ENCODE data around the gene GTF3A.
A peak's percentile ranks its signal among the peaks of the same experiment; 100 is the strongest.

The GTF3A gene

DNA sequence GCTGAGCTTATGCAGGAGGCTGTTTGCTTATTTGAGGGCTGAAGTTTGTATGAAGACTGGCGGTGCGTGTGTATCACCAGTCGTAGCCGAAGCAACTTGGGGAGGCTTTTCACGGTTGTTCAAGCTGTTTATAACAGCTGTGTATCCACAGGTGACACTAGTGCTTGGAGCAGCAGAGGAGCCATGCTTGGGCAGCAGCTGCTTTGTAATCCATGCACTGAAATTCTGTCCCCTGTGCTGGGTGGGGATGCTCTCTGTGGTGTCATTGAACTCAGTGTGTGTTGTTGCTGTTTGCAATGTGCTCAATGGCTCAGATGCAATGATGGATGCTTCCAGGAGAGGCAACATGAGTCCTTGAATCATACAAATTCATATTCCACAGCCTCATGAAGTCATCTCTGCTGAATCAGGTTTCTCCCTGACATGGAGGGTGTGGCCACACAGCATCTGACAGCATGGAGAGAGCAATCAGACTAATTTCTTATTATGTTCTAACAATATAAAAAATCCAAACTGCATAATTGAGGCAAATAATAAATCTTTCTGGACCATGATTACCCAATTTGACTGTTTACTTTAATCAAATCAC is 18.8 kb upstream of the GTF3A start:
- no peak for DNase-seq (ENCODE audit: low read depth in 2 of 2)

DNA sequence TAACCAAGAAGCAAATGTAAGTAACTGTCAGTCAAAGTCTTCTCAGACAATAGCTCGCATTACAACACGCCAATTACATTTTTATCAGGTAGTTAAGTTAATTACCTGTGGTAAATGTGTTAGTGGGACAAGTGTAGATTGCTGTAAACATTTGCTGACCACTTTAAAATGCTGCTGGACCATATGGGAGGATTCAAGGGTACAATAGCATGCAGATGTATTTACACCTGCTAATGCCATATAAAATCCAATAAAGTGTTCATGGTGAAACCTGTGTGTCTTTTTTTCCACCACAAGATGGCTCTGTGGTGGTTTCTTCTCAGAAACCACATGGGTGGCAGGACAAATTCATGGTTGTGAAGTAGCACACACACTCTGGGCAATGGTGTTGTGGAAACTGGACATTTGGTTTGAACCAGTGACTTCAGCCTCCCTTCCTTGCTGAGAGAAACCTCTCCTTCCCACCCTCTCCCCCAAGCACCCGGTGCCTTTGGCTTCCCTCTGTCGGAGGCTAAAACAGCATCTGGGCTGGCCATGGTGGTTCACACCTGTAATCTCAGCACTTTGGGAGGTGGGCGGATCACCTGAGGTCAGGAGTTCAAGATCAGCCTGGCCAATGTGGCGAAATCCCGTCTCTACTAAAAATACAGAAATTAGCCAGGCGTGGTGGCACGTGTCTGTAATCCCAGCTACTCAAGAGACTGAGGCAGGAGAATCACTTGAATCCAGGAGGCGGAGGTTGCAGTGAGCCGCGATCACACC is 18.1 kb upstream of the GTF3A start:
- no peak for DNase-seq (ENCODE audit: low read depth in 2 of 2)

DNA sequence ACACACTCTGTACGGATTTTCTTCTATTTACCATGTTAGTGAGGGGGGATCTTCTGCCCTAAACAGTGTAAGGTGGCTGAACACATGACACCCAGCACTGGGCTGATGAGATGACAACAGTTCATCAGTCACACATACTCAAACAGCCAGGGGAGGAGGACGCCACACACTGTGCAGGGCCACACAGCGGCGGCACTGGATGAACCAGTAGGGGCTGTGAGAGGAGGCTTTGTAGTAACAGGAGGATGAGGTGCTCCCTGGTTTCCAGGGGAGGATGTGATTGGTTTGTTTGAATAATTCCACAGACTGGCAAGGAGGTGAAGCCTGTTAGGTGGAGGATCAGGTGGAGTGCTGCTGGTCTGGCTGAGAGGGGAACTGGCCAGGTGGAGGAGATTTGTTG is 16.3 kb upstream of the GTF3A start:
- no peak for DNase-seq (ENCODE audit: low read depth in 2 of 2)

DNA sequence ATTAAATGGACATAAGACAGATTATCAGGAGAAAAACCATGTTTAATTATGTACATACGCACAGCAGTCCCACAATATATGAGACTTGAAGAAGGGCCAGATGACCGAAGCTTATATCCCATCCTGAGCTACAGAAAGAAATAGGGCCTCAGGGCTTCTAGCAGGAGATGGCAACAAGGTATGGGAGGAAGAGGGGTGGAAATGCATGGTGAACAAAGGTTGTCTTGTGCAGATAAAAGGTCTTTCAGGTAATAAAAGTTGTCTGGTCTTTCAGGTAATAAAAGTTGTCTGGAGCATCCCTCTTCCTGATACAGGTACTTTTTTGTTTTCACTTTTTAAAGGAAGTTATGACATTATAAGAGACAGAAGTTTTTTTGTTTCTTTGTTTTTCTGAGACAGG is 15.4 kb upstream of the GTF3A start:
- DNase-seq (ENCODE audit: low read depth in 2 of 2) = no peak

DNA sequence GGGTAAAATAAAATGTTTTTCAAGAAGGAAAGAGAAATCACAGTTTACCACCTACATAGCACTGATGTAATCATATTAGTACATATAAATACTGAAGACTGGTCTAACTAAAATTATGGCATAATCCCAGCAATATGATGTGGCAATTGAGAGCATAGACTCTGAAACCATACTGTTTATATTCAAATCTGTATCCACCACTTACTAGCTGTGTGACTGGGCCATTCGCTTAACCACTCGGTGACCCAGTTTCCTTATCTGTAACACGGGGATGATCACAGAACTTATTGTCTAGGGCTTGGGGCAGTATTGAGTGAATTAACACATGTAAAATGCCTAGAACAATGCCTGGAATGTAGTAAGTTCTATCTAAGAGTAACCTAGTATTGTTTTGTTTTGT is 13.1 kb upstream of the GTF3A start:
- DNase-seq (ENCODE audit: low read depth in 2 of 2) = no peak

DNA sequence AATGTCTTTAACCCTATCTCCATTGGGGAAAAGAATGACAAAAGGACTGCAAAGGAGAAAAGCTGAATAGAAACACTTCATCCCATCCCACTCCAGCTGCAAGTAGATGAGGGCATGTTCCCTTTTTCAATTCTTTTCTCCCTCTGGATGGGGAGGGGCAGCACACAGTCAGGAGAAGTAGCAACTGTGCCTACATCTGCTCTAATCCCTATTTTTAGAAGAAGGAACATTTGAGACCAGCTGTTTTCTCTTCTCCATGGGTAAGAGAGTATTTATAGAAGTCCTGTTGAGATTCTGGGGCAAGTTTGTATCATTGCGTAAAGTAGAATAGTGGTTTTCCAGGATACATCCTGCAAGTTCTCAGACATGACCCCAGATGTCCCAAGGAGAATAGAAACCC is 9.3 kb upstream of the GTF3A start:
- no peak for DNase-seq (ENCODE audit: low read depth in 2 of 2)

DNA sequence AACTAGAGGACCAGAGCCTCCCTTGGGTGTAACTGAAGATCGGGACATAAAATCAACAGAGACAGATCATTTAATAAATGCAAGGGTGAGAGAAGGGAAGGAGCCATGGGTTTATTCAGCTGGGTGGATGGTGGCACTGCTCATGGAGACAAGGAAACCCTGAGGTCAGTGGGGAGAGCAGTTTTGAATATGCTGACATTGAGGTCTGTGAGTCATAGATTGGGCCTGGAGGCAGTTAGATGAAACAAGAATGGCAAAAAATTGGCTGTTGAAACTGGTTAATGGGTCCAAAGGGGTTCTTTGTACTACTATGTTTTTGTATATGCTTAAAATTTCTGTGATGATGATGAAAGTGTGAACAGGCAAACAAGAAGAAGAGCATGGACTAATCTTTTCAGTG is 5.1 kb upstream of the GTF3A start:
- no peak for DNase-seq (ENCODE audit: low read depth in 2 of 2)

DNA sequence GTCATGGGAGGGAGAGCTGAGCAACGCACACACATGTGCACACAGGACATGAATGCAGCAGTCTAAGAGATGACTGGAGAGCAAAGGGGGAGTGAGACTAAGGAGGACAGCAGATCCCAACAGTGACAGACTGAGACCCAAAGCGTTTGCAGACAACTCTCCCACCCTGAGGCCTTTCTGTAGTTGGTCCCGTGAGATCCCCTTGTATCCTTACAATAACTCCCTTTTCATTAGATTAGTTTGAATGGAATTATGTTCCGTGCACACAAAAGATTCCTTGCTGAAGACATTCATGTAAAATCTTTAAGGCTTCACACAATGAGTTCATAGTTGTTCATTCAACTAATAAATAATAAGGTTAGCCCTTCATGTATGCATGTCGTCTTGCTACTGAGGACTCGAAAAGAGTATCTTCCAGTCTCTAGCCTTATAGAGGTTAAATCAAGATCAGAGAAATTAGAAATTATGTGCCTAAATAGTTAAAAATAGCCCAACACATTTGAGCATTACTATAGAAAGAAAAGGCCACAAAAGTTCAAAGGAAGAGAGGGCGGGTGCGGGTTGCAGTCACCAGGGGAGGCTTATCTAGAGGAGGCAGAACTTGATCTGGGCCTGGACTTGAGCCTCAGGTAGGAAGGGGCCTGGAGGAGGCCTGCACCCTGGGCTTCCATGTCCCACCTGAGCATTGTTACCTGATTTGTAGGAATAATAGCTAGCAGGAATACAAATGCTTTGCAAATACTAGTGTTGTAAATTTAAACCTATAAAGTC is 3.1 kb upstream of the GTF3A start:
- DNase-seq (ENCODE audit: low read depth in 2 of 2) = no peak

DNA sequence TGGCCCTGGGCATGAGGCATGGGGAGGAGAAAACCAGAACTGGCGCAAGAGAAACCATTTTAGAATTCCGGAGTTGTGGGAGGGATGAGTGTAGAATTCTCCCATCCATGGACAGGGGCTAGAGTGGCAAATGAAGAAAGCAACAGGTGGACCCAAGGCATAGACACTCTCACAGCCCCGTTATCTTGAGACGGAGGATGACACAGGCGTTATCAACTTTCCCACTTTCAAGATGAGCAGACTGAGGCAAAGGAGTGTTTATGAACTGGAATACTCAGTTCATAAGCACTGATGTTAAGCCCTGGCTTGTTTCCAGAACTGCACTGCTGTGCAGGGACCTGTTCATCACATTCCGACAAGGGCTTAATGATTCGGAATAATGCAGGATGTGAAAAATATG is 1.1 kb upstream of the GTF3A start:
- no peak for DNase-seq (ENCODE audit: low read depth in 2 of 2)

DNA sequence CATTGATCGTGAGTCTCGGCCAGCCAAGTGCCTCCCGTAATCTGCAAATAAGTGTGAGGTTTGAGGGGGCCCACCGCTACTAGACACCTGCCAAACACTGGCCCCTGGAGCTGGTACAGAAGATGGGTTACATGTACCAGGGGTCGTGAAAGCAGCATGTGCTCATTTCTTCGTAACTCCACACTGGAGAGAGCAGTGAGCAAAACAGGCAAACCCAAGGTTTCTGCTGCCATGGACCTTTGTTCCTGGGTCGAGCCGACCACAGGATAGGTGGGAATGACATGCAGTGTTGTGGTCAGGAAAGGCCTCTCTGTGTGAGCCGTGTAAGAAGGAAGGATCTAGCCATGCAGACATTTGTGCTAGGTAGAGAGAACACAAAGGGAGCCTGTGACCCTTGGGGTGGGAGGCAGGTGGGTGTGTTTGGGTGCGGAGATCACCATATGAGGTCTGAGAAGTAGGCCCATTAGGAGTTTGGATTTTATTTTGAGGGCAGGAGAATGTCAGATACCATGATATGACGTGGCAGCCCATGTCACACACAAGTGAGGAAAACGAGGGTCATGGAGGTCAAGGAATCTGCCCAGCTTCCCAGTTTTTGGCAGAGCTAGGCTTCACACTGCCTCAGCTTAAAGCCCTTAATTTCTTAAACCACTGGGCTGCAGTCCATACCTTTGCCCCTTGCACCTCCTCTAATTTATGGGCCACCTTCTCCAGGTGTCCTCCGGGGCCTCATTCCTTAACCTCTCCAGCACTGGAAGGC is 919 bp downstream of the GTF3A start:
- DNase-seq (ENCODE audit: low read depth in 2 of 2) = no peak

DNA sequence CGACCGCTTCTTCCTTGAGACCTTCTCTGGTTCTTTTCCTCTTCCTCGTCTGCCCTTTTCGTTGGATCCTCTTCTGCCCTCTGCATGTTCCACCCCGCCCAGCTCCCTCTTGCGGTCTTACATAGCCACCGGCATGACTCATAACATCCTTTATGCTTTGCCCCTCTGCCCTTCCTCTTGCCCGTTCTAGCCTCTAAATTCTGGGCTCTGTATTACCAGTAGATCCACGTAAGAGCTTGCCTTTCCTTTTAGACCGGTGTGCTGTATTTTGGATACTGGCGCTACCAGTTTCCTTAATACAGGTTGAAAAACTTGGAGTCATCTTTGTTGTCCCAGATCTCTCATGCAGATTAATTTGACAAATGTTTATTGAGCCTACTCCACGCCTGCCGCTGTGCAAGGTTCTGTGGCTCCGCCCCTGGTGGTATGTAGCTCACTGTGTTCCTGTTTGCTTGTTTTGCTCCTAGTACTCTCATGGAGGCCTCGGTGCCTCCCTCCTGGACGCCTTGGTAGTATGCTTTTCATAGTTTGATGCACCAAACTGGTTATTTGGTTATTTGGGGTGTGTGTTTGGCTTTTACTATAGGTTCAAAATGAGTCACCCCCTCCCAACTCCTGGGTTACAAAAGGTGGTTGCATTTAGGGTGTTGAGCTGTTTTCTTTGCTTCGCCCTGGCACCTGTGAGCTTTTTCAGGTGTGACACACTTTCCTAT is 1.7 kb downstream of the GTF3A start:
- peak; percentile 49 to 62 for DNase-seq (ENCODE audit: low read depth in 2 of 2)

DNA sequence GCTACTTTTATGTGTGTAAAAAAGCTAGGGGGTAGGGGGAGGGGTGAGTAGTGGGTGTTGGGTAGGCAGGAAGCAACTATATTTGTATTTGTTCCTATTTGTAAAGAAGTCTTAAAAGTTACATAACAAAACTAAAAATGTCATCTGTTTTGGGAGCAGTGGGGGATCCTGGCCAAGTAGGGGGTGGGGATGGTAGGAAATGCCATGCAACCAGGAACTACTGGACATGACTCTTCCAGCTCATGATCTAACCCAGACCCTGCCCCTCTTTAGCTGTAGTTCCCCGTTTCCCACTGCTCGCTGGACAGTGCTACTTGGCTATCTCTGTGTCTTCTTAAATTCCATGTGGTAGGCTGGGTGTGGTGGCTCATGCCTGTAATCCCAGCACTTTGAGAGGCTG is 3.2 kb downstream of the GTF3A start:
- no peak for DNase-seq (ENCODE audit: low read depth in 2 of 2)

DNA sequence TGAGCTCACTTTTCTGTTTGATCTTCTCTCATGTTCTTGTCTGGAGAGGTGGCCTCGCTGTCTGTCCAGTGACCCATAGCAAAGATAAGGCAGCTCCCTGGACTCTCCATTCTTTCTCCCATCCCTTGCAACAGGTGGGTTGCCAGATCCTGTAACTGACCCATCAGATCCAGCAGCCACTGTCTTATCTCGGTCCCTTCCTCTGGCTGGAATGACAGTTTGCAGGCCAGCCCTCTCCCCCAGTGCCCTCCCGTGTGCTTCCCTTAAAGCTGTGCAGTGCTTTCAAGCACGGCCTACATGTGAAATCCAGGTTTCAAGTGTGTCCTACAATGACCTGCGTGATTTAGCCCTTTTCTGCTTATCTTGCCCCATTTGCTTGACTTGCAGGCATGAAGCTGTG is 3.7 kb downstream of the GTF3A start:
- no peak for DNase-seq (ENCODE audit: low read depth in 2 of 2)

DNA sequence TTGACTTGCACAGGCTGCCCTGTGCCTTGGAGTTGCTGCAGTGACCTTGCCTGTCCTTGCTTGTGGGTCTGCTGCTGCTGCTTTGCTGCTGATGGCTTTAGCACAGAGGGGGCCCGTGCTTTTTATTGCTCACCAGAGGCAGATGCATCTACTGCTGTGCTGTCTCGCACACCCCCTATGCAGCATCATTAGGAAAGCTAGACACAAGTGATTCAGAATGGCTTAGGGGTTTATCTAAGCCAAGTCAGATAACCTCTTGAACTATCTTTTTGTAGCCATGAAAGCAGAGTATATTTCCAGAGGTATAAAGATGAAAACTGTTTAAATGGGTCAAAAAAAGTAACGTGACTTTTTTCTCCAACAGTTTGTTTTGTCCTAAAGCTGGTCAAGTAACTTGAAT is 7.8 kb downstream of the GTF3A start:
- DNase-seq (ENCODE audit: low read depth in 2 of 2) = no peak

DNA sequence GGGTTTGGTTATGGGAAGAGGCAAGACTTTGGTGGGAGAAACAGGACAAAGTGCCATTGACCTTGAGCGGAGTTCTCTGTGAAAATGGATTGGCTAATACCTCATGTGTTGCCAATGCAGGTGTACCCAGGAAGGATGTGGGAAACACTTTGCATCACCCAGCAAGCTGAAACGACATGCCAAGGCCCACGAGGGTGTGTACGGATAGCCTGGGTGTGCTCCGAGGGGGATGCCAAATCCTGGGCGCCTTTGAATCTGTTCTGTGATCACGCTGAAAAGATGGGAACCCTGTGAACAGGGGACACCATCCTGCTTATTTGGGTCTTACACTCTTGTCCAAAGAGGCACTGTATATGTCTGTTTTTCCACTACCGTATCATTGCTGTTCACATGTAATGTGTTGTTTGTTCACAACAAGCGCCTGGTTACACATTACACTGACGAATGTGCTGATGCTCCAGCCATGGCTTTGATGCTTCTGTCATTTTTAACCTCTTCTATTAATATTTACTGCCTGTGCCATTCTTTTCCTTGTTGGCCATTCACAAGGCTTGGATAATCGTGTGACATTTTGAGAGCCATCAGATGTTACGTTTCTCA is 8.3 kb downstream of the GTF3A start:
- DNase-seq (ENCODE audit: low read depth in 2 of 2) = no peak

DNA sequence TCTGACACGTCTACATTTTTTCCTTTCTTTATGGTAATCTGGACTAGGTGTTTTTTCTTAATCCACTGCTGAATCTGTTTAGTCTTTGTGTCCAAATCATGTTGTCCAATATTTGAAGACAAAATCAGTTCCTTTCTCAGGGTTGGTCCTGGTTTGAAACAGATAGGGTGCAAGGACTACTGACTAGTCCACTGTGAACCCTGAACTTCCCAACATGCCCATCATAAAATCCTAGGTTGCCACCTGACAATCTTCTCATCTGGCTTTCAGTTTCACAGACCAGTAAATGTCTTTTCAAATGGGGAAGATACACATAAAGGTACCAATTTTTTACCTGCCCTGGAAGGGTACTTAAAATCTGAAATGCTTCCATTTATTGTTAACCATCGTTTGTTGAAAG is 12.7 kb downstream of the GTF3A start:
- DNase-seq (ENCODE audit: low read depth in 2 of 2) = no peak

DNA sequence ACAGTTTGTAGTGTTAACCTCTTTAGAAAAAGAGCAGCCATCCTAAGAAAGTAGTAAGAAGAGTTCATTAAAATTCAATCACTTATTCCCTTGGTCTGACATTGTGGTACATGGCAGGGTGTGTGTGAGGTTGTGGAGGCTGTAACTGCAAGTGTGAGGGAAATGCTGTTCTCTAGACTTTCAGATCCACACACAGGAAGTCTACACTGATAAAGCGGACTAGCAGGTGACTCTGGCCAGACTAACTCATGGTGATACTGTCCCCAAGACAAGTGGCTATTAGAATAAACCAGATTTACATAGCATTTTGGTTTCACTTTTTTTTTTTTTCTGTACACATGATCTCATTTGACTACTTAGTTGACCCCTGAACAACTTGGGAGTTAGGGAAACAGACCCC is 16.0 kb downstream of the GTF3A start:
- no peak for DNase-seq (ENCODE audit: low read depth in 2 of 2)

DNA sequence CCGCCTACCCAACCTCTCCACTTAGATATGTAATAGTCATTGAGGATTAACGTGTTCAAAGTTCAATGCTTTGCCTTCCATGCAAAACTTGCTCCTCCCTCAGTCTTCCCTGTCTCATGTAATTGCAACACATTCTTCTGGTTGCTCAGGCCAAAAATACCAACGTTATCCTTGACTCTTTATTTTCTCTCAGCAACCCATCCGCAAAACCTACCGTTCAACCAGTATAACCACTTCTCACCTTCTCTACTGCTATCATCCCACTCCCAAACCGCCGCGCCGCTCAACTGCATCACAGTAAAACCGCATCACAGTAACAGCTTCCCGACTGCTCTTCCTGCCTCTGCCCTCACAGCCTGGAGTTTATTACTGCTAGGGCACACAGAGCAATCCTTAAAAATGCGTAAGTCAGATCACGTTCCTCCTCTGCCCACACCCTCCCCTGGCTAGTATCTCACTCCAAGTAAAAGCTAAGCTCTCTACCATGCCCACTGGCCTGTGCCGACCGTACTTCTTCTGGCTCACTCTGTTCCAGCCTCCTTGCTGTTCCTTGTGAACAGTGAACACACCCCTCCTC is 17.7 kb downstream of the GTF3A start:
- no peak for DNase-seq (ENCODE audit: low read depth in 2 of 2)

DNA sequence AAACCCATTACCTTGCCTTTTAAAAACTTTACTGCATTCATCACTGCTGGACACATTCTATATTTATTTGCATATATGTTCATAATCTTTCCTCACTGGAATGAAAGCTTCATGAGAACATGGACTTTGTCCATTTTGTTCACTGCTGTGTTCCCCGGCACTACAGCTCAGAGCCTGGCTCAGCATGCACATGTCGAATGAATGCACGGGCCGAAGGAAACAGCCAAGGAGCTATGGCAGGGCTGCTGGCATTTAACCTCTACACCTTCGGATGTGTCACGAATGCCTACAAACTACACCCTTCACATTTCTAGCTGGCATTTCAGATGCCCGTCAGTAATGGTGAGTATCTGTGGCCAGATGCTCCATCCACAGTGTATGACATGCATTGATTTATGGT is 18.4 kb downstream of the GTF3A start:
- no peak for DNase-seq (ENCODE audit: low read depth in 2 of 2)

DNA sequence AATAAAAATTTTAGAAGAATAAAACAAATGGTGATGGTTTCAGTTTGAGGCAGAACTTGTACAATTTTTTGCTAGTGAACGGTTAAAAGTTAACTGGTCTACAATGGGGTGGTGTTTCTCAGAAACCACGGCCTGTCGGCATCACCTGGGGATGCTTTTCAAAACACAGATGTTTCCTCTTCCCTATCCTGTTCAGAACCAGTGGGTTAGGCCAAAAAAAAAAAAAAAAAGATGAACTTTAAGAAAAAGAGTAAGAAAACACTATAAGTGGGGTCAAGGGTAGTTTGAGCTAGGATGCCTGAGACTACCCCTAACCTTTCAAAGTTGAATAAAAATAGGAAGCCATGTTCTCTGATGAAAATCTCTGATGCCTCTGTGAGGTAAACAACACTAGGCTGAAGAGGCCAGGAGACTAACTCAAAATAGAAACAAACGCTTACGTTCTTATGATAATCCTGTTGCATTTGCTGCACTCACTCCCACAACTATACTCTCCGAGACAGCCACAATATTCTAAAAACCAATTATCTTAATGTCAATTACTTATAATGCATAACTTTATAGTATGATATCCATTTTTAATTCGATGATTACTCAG is 22.7 kb downstream of the GTF3A start:
- DNase-seq (ENCODE audit: low read depth in 2 of 2) = no peak

DNA sequence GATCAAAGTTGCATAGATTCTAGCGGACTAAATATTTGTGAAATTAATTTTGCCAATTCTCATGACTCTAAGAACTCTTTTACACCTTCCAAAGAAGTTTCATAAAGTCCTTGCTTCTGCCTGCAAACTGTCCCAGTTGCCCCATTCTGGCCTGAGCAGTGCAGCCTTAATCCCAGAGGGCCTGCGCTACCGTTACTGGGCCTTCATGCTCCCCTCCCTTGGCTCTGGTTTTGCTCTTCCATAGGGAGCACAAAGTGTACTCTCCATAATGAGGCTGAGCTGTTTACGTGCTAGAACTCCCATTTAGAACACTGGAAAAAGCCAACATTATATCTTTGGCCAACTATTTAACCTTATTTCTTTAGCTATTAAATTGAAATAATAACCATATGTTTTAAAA is 23.9 kb downstream of the GTF3A start:
- DNase-seq (ENCODE audit: low read depth in 2 of 2) = no peak

All from stimulated activated CD8-positive, alpha-beta memory T cell treated with anti-CD3 and anti-CD28 coated beads, Interleukin-2, amount 100 ng/mL, for 48 hours (primary cell).